Effector CD8-positive, alpha-beta T cell (primary cell): ENCODE data around the gene RPUSD4.

ENCODE experiments used
- DNase-seq: peaks from one replicate; lab custom pipeline; 2025; lab: John Stamatoyannopoulos, UW

RPUSD4 gene

DNA sequence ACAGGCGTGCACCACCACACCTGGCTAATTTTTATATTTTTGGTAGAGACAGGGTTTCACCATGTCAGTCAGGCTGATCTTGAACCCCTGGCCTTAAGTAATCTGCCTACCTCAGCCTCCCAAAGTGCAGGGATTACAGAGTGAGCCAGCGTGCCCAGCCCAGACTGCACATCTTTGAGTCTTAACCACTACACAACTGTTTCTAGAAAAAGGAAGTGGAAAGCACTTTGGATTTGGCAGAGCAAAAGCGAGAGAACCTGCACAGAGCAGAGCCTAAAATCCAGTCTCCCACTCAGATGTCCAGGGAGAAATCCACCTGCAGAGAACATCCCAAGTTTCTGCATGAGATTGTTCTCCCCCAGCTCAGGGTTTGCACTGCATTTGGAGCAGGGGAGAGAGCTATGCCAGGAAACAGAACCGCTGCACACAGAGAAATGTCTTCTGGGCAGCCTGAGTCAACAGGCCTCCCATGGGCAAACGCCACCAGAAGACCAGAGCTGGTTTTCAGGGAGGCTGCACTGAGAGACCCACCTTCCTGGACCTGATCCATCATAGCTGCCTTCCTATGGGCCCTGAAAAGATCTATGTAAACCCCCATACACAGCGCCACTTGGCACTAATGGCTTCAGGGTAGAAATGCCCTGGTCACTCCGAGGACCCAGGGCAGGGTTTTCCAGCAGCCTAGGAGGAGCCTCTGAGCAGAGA is 54.0 kb downstream of the RPUSD4 start:
- no peak for DNase-seq

DNA sequence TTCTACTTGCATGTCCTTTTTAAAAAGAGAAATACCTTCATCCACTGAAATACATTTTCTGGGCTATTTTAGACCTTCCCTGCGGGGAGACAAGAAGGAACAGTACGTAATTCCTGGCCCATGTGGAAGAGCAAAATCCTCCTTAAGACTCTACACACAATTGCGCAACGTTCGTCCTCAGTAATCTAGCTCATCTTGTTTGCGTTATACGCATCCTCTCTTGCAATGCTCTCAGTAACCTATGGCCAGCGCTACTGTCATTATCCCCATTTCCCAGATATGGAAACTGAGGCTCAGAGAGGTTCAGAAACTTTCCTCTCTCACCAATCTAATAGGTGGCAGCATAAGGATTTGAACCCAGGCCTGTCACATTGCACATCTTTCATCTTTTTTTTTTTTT is 54.6 kb downstream of the RPUSD4 start:
- no peak for DNase-seq

DNA sequence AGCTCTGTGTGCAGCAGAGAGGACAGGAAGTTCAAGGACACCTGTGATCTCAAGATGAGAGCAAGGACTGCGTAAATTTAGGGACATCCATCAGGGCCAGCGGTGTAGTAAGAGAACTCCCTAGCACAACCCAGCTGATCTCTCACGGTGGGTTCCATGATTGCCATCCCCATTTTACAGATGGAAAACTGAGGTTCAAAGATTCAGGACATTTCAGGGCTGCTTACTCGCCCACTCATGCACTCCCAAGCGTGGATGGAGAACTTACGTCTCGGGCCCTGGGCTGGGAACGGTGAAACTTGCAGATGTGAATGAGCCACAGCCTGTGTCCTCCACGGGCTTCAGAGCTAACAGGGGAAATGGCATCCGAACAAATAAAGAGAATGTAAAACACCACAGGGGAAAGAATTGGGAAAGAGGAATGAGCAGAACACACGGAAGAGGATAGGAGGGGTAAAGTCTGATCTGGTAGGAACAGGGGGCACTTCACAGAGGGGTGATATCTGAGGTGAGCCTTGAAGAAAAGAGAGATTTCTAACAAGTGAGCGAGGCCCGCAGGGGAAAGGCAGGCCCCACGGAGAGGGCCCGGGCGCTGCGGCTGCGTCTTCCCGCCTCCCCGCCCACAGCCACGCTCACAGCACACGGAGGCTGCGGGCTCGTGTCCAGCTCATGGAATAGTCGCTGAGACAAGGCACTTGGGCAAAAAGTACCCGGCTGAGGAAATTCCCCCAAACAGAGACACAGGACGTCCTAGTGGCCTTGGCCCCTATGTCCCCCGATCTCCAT is 55.9 kb downstream of the RPUSD4 start:
- DNase-seq = no peak

- no peak for DNase-seq
These were observed 56.8 kb downstream of the RPUSD4 start for GRCh38 chr11:126154691-126155090.

GRCh38 chr11:126153972-126154371 is 57.5 kb downstream of the RPUSD4 start:
- DNase-seq = no peak

GRCh38 chr11:126153006-126153405 is 58.4 kb downstream of the RPUSD4 start:
- DNase-seq = no peak

DNA sequence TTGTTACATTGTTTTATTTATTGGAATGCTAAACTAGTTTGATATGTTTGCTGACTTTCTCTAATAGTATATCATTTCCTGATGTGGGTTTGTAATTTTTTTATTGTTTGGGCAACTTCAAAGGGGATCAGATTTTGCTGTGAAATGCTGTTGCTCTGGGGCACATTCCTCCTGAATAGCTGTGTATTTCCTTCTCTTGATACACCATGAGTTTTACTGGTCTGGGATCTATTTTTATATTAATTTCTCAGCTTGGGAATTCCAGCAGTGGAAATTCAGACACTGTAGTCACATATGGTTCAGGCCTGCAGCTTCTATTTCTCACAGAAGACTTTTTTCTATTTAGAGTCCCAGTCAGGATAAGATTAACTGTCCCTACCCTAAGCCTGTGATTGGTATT is 58.9 kb downstream of the RPUSD4 start:
- DNase-seq = no peak

- no peak for DNase-seq
These were observed 59.3 kb downstream of the RPUSD4 start for GRCh38 chr11:126152152-126152551.
